CD4-positive, alpha-beta T cell treated with Interleukin-6 at 100 ng/mL for 8 hours (primary cell): ENCODE measurements around the gene SNRPA.
"Not testable (repeated sequence)": the region's sequence is repeated elsewhere in the genome, so short reads cannot be mapped to it uniquely, and the experiment has no call there.

Experiments used
- DNase-seq: peaks from one replicate; pipeline ENCODE4 v3.0.0-alpha.2; 2020; ENCODE audit warnings: mixed read lengths, low spot score

The SNRPA gene

DNA sequence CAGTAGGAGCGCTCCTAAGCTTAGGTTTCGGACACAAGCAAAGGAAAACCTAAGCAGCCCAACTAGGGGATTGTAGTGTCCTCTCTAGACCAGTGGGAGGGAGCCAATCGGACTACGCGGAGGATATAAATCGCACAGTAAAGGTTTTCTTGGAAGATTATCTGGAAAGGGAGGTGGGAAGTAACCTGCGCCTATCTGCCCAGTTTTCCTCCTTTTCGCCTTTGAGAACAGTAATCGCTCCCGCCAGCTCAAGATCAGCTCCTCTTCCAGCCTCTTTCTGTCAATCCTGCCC, 26.6 kb downstream of the SNRPA start:
- DNase-seq: no peak

- peak; percentile 100 for DNase-seq
These were observed 27.1 kb downstream of the SNRPA start, which contains the start of gene RAB4B for GRCh38 chr19:40777937-40778705. Gene RAB4B, plus strand, starts transcription at chr19:40778247. Its CDS starts 129 bp downstream, at chr19:40778376.

- DNase-seq: no peak
These were observed 27.8 kb downstream of the SNRPA start for GRCh38 chr19:40778706-40779284.

DNA sequence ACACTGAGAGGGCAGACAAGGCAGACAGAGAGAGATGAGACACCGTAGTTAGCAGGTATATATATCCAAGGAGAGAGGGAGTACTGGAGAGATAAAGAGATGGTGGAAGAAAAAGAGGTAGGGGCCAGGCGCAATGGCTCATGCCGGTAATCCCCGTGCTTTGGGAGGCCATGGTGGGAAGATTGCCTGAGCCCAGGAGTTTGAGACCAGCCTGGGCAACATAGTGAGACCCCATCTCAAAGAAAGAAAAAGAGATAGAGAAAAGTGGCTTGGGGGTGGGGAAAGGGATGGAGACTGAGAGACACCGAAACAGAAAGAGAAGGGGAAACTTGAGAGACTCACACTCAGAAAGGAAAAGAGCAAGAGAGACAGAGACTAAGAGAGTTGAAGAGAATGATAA, 29.6 kb downstream of the SNRPA start:
- no peak for DNase-seq

- DNase-seq: no peak
These were observed 30.1 kb downstream of the SNRPA start for GRCh38 chr19:40781140-40781539.

- no peak for DNase-seq
These were observed 32.7 kb downstream of the SNRPA start for GRCh38 chr19:40783711-40784110.

- DNase-seq: not testable (repeated sequence)
These were observed 33.1 kb downstream of the SNRPA start for GRCh38 chr19:40784146-40784545.

GRCh38 chr19:40785526-40785925, 34.5 kb downstream of the SNRPA start:
- DNase-seq: no peak

DNA sequence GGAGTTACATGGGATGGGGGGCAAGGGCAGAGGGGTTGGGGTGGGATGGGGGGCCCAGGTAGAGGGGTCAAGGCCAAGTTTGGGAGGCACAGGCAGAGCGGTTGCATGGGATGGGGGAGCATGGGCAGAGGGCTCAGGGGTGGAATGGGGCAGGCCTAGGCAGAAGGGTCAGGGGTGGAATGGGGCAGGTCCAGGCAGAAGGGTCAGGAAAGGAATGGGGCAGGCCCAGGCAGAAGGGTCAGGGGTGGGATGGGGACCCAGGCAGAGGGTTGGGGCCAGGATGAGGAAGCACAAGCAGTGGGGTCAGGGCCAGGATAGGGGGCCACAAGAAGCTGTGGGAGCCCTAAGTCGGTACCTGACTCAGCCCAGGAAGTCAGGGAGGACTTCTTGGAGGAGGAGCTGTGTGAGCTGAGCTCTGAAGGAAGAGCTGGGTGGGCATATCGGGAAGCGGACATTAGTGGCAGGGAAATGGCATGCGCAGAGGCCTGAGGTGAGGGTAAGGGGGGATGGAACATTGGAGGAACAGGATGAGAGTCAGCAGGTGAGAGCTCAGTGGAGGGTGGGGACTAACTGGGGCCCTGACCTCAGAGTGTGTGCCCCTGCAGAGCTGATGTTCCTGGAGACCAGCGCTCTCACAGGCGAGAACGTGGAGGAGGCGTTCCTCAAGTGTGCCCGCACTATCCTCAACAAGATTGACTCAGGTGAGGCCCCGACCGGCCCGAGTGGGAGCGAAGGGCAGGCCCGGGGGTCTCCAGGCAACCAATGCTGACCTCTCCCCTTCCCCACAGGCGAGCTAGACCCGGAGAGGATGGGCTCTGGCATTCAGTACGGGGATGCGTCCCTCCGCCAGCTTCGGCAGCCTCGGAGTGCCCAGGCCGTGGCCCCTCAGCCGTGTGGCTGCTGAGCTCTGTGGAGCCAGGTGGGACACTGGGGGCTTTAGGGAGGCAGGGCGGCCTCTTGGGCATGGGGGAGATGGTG, 35.3 kb downstream of the SNRPA start:
- DNase-seq: no peak

- no peak for DNase-seq
These were observed 40.3 kb downstream of the SNRPA start for GRCh38 chr19:40791349-40791748.

DNA sequence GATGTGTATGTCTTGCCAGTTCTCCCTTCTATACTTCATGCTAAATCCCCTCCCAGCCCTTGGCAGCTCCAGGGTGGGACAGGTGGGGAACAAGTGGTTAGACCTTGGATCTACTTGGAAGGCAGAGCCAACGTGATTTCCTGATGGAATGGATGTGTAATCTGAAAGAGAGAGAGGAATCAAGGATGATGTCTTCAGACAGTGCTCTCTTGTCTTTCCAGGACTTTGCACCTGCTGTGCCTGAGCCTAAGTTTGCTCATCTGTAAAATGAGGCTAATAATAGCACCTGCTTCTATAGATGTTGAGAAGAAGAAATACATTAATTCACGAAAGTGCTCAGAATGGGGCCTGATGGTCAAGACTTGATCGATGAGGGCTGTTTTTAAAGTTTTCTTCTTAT, 41.0 kb downstream of the SNRPA start:
- no peak for DNase-seq

DNA sequence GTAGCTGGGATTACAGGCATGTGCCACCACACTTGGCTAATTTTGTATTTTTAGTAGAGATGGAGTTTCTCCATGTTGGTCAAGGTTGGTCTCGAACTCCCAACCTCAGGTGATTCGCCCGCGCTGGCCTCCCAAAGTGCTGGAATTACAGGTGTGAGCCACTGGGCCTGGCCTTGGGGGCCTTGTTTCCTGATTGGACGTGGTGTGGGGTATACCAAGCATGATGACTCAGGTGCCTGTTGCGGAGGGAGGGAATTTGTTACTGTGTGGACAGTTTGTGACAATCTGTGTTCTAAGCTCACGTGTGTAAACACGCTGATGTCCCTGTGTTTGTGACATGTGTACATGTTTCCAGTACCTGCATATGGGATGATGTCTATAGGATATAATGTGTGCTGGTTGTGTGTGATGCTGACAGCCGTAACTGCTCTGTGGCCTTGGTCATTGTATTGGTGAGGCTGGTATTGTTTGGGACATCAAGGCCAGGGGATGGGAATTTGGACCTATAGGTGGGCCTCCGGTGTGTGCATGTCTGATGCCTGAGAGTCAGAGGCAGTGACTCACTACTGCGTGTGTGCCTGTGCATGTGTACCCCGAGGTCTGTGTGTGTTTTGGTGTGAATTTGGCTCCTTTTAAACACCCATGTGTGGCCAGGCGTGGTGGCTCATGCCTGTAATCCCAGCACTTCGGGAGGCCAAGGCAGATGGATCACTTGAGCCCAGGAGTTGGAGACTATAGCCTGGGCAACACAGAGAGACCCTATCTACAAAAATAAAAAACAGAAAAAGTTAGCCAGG, 46.4 kb downstream of the SNRPA start:
- no peak for DNase-seq

DNA sequence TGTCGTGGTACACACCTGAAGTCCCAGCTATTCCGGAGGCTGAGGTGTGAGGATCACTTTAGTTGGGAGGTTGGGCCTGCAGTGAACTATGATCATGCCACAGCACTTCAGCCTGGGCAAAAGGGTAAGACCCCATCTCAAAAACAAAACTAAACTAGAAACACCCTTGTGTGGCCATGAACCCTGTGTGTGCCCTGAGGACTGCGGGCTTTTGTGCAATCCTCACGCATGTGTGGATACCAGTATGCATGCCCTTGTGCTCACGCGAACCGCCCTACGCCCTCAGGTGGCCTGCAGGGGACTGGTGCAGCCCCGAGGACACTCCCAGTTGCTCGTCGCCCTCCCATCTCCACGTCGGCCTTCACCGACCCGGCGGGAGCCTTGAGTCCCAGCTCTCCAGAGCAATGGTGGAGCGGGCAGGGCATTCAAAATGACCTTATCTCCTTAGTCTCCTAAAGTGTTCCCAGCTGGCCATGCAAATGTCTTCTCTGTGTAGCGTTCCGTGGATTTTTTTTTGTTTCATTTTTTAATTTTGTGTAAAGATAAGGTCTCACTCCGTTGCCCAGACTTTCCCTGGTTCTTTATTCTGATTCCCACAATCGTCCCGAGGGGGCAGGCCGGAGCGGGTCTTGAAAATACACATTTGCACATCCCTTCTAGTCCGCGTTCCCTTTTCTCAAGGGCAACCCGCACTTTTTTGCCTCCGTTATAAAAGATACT, 47.1 kb downstream of the SNRPA start:
- peak; percentile 69 for DNase-seq

DNA sequence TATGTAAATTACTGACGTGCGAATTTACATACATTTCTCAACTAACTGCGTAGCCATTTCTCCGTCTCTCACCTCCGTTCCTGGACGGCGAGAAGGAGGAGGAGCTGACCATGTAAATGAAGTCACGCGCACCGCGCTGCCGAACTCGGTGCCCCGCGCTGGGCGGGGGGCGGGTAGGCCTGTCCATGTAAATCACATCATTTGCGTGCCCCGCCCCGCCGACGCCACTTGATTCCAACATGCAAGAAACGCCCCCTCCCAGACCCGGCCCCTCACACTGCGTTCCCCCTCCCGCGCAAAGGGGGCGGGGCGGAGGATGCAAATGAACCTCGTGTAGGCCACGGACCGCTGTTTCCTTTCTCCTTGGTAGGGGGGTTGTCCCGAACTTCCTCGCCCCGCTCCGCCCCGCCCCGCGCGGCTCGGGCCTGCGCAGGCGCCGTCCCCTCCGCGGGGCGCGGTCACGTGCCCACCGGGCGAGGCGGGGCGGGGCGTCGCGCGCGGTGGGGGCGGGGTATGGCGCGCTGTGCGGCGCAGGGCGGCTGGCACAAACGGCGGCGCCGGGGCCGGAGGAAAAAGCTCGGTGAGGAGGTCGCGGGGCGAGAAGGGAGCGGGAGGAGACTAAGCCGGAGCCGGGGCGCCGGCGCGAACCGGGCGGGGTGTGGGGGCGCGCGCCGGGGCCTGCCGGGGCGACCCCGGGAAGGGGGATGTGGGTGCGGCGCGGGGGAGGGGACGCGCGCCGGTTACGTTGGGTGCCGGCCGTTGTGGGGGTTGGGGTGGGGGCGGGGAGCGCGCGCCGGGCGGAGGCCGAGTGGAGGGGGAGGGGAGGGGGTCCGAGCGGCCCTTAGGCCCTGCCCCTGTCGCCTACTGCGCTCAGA, 47.9 kb downstream of the SNRPA start, which contains the start of gene EGLN2:
EGLN2 (plus strand) TSS at position 509 of the 875 bp plus-strand sequence. CDS start 1,382 bp downstream, outside the sequence.
- peak; percentile 100 for DNase-seq

DNA sequence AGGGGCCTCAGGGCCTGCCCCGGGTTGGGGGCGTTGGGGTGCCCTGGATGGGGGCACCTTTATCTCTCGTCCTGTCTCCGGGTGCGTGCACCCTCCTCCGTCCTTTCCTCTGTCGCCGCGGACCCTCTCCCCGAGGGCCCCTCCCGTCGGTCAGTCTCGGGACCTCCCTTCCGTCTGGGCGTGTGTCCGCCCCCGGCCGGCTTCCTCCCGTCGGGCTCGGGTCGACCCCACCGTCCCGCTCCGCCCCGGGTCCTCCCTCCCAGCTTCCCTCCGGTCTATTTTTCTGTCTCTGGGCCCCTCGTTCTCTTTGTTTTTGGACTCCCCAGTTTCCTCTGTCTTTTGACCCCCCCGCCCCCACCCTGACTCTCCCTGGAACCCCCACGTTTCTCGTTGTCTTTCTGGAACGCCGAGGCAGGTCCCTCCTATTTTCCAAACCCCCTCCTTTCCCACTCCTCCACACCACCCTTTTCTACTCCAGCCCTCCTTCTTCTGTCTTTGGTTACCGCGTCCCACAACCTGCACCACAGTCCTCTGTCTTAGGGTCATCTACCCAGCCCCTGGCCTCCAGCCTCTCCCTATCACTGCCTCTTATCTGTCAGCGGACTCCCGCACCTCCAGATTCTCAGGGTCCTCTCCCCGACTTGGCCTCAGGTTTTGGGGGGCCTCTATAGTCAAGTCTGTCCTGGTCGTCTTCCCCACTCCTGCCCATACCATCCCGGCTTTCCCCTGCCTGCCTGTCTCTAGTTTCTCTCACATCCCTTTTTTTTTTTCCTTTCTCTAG, 48.7 kb downstream of the SNRPA start:
- DNase-seq: no peak

DNA sequence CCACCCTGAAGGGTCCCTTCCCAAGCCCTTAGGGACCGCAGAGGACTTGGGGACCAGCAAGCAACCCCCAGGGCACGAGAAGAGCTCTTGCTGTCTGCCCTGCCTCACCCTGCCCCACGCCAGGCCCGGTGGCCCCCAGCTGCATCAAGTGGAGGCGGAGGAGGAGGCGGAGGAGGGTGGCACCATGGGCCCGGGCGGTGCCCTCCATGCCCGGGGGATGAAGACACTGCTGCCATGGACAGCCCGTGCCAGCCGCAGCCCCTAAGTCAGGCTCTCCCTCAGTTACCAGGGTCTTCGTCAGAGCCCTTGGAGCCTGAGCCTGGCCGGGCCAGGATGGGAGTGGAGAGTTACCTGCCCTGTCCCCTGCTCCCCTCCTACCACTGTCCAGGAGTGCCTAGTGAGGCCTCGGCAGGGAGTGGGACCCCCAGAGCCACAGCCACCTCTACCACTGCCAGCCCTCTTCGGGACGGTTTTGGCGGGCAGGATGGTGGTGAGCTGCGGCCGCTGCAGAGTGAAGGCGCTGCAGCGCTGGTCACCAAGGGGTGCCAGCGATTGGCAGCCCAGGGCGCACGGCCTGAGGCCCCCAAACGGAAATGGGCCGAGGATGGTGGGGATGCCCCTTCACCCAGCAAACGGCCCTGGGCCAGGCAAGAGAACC, 49.5 kb downstream of the SNRPA start:
- no peak for DNase-seq

DNA sequence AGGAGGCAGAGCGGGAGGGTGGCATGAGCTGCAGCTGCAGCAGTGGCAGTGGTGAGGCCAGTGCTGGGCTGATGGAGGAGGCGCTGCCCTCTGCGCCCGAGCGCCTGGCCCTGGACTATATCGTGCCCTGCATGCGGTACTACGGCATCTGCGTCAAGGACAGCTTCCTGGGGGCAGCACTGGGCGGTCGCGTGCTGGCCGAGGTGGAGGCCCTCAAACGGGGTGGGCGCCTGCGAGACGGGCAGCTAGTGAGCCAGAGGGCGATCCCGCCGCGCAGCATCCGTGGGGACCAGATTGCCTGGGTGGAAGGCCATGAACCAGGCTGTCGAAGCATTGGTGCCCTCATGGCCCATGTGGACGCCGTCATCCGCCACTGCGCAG, 50.0 kb downstream of the SNRPA start:
- no peak for DNase-seq

DNA sequence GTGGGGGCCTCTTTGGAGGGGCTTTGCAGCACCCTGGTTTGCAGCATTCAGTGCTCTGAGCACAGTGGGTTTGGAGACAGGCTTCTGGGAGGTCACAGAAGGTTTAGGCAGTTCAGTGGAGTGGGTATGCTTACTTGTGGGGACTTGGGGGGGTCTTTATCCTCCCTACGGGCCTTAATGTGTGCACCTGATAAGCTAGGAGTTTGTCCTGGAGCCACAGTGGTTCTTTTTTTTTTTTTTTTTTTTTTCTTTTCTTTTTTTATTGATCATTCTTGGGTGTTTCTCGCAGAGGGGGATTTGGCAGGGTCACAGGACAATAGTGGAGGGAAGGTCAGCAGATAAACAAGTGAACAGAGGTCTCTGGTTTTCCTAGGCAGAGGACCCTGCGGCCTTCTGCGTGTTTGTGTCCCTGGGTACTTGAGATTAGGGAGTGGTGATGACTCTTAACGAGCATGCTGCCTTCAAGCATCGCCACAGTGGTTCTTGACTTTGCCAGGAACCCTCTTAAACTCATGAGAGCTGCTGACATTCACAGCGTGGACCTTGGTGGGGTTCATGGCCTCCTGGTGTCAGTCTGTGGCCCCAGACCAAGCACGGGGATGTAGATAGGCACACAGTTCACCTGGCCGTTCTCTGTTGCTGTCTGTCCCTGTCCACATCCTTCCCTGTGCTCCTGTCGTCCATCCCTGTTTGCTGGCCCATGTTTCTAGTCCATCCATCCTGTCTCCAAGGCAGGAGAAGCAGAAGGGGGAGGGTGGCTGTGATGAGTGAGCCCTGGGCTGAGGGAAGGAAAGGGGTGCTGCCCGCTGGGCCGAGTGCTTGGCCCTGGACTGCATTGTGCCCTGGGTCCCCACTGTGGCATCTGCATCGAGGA, 50.7 kb downstream of the SNRPA start:
- no peak for DNase-seq
